HEK293 (cell line): ENCODE results near the gene FABP7.

Source experiments
- YY1 ChIP-seq: fragments of 450-650 bp; formaldehyde crosslinking; IDR thresholded peaks from 2 replicates; pipeline ENCODE4 v1.5.1; 2018; ENCODE audit warnings: missing biosample characterization, missing genetic modification characterization
- ZNF121 ChIP-seq: fragments of 450-650 bp; formaldehyde crosslinking; IDR thresholded peaks from 2 replicates; pipeline ENCODE4 v1.5.1; 2016; ENCODE audit warnings: missing biosample characterization, missing genetic modification characterization
- ZNF23 ChIP-seq: fragments of 450-650 bp; formaldehyde crosslinking; IDR thresholded peaks from 2 replicates; pipeline ENCODE4 v1.5.1; 2016; ENCODE audit warnings: missing biosample characterization, missing genetic modification characterization, borderline replicate concordance
- TF ChIP-seq, protein P1 (sequence below): fragments of 450-650 bp; formaldehyde crosslinking; IDR thresholded peaks from 2 replicates; pipeline ENCODE4 v1.5.1; 2016; ENCODE audit warnings: missing biosample characterization, missing genetic modification characterization

- no peak for TF ChIP-seq ZNF121 (tag by site-specific recombination)
- TF ChIP-seq ZNF23 (tag by site-specific recombination), result no peak
- TF ChIP-seq YY1, result no peak
- TF ChIP-seq, protein P1, sequence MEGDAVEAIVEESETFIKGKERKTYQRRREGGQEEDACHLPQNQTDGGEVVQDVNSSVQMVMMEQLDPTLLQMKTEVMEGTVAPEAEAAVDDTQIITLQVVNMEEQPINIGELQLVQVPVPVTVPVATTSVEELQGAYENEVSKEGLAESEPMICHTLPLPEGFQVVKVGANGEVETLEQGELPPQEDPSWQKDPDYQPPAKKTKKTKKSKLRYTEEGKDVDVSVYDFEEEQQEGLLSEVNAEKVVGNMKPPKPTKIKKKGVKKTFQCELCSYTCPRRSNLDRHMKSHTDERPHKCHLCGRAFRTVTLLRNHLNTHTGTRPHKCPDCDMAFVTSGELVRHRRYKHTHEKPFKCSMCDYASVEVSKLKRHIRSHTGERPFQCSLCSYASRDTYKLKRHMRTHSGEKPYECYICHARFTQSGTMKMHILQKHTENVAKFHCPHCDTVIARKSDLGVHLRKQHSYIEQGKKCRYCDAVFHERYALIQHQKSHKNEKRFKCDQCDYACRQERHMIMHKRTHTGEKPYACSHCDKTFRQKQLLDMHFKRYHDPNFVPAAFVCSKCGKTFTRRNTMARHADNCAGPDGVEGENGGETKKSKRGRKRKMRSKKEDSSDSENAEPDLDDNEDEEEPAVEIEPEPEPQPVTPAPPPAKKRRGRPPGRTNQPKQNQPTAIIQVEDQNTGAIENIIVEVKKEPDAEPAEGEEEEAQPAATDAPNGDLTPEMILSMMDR (tag by site-specific recombination), result no peak
Measured at GRCh38 chr6:122781716-122782115, 2.2 kb downstream of the FABP7 start.
